ENCODE data around the gene SPTAN1. TPM values are rescaled to one million over a fixed set of nuclear protein-coding genes. Genes with fewer than 3 reads are reported as not detected.

Gene SPTAN1
- total RNA-seq, 1 experiment from 2014 or later, result 111 TPM

DNA sequence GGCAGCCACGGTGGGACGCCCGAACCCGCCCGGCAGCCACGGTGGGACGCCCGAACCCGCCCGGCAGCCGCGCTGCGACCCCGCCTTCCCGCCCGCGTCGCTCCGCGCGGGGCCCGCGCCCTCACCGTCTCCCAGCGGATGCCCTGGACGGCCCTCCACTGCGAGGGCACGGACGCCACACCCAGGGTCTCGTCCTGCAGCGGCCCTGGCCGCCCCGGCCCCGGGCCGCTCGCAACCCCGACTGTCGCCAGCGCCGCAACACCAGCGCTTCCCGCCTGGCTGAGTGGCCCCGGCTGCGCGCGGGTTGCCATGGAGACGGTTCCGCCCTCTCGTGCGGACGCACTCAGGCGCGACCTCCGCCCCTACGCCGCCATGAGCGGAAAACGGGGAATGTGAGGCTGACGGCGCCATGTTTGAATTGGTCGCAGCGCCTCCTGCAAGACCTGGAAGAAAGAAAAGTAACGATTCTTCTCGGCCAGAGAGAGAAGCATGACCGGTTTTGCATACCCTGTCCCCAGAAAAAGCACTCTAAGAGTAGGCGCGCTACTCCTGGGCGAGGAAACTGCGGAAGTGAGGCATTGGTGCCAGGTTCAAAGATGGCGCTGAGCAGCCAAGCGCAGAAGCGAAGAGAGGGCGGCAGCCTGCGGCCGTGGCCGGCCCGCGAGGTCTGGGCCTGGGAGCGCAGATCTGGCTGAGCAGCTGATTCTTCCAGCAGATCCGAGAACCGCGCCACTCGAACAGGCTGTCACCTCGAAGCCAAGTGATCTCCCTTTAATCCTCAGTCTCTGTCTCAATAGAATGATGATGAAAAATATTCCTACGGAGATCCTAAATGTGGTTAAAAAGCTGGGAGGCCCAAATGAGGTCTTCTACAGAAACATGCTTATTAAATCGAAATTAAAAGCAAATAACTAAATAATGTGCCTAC, 104.3 kb downstream of the SPTAN1 start, which contains the start of gene DYNC2I2:
TSS of gene DYNC2I2 (minus strand) at position 432 of the 928 bp plus-strand sequence. CDS start at position 311, 121 bp downstream.
- H3K4me3 ChIP-seq (replicated peaks in 1 of 2; ENCODE audit: low read depth in 1 of 2, low read length in 2 of 2), result peak within 1 kb of the TSS; percentile 75 to 83
- H3K4me2 ChIP-seq (ENCODE audit: low read length), result peak within 1 kb of the TSS; percentile 99
- peaks cover 6 to 35% of the 10 kb centered on the region in 2 experiments for H3K4me1 ChIP-seq (ENCODE audit: control insufficient read depth in 1 of 2, insufficient read depth in 2 of 2, low read length in 2 of 2)
- ATAC-seq, result peak; percentile 88
- peaks cover 39% of the 10 kb centered on the region for H3K79me2 ChIP-seq (ENCODE audit: insufficient read depth, low read length)
- peak within 1 kb of the TSS; percentile 18 for H2AFZ ChIP-seq (ENCODE audit: low read depth, low read length, poor library complexity, severe bottlenecking)
- DNase-seq (ENCODE audit: low read depth, low spot score), result peak; percentile 89
- BruUV-seq (replicated peaks), result no TSS peak
- intact Hi-C loops (cut with micrococcal nuclease), result no loop called here
- ChIA-PET POLR2A (interaction anchor here (1.0 to 1.2 kb wide), 3 partner anchors 10 to 28 kb away, joined by 3 to 5 read pairs (median 4); no protein-coding TSS in a partner anchor), CTCF (interaction anchor here (1.1 kb wide), 1 partner anchor 21 kb away, joined by 3 read pairs; no protein-coding TSS in a partner anchor), RAD21 (ENCODE audit: low non-redundant PET in 1 of 2, low total read pairs in 2 of 2, uncharacterized antibody in 2 of 2, unreplicated experiment in 2 of 2) (no interaction called here)
- H3K27me3 ChIP-seq (ENCODE audit: insufficient read depth, low read length), result no peaks in the 10 kb centered on the region
- no peaks in the 10 kb centered on the region; a peak in 1 of 4 replicates for H3K36me3 ChIP-seq (ENCODE audit: control insufficient read depth in 1 of 2, insufficient read depth in 2 of 2, low read length in 2 of 2)
- H3K27ac ChIP-seq (ENCODE audit: low read depth, low read length), result peak within 1 kb of the TSS; percentile 90
- no peaks in the 10 kb centered on the region for H4K20me1 ChIP-seq (ENCODE audit: insufficient read depth)
- no peaks in the 10 kb centered on the region for H3K9me2 ChIP-seq (ENCODE audit: insufficient read depth)
- H3K9ac ChIP-seq (ENCODE audit: low read length), result peak within 1 kb of the TSS; percentile 98
- H3K9me3 ChIP-seq (ENCODE audit: control insufficient read depth in 1 of 2, insufficient read depth in 1 of 2, low read depth in 1 of 2, low read length in 2 of 2), result no peaks in the 10 kb centered on the region
- TF ChIP-seq YY1 (IDR thresholded peaks at IDR 0.05; ENCODE audit: extremely low read depth, insufficient replicate concordance, low read depth, low read length), result peak; percentile 98
- no peak for TF ChIP-seq SIN3A (IDR thresholded peaks at IDR 0.05; ENCODE audit: low read depth)
- no peak for TF ChIP-seq JUND (IDR thresholded peaks at IDR 0.05)
- TF ChIP-seq POLR2A (IDR thresholded peaks at IDR 0.05; ENCODE audit: borderline replicate concordance, extremely low read depth, insufficient read depth, insufficient read length), result peak; percentile 70
- TF ChIP-seq FOSL1 (IDR thresholded peaks at IDR 0.05; ENCODE audit: low read depth), result no peak
- no peak for TF ChIP-seq RAD21 (IDR thresholded peaks at IDR 0.05; ENCODE audit: low read depth)
- TF ChIP-seq POLR2AphosphoS5 (IDR thresholded peaks at IDR 0.05; ENCODE audit: low read depth, low read length), result peak; percentile 80
- peak; percentile 59; the same call in 1 of the 2 replicates for TF ChIP-seq ZFX (IDR thresholded peaks at IDR 0.05)
- no peak for TF ChIP-seq REST (IDR thresholded peaks at IDR 0.05; ENCODE audit: low read depth)
- TF ChIP-seq, protein P1, sequence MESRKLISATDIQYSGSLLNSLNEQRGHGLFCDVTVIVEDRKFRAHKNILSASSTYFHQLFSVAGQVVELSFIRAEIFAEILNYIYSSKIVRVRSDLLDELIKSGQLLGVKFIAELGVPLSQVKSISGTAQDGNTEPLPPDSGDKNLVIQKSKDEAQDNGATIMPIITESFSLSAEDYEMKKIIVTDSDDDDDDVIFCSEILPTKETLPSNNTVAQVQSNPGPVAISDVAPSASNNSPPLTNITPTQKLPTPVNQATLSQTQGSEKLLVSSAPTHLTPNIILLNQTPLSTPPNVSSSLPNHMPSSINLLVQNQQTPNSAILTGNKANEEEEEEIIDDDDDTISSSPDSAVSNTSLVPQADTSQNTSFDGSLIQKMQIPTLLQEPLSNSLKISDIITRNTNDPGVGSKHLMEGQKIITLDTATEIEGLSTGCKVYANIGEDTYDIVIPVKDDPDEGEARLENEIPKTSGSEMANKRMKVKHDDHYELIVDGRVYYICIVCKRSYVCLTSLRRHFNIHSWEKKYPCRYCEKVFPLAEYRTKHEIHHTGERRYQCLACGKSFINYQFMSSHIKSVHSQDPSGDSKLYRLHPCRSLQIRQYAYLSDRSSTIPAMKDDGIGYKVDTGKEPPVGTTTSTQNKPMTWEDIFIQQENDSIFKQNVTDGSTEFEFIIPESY (IDR thresholded peaks at IDR 0.05; ENCODE audit: extremely low read depth, insufficient replicate concordance, low read length), result no peak
- no peak for TF ChIP-seq TCF7L2 (IDR thresholded peaks at IDR 0.05; ENCODE audit: borderline replicate concordance, extremely low read depth, insufficient read depth, insufficient read length)
- no peak for TF ChIP-seq EZH2phosphoT487 (IDR thresholded peaks at IDR 0.05; ENCODE audit: borderline replicate concordance)
- no peak for TF ChIP-seq ATF3 (IDR thresholded peaks at IDR 0.05)
- TF ChIP-seq SRF (IDR thresholded peaks at IDR 0.05; ENCODE audit: low read depth), result no peak
- TF ChIP-seq SP1 (IDR thresholded peaks at IDR 0.05; ENCODE audit: low read depth), result no peak
- TF ChIP-seq CEBPB (IDR thresholded peaks at IDR 0.05; ENCODE audit: low read depth), result no peak
- no peak for TF ChIP-seq EZH2 (IDR thresholded peaks at IDR 0.05)
- TF ChIP-seq EGR1 (IDR thresholded peaks at IDR 0.05; ENCODE audit: low read depth), result no peak
- no peak for TF ChIP-seq MAX (IDR thresholded peaks at IDR 0.05)
- no peak for TF ChIP-seq CBX3 (IDR thresholded peaks at IDR 0.05; ENCODE audit: low read depth)
- TF ChIP-seq ELF1 (IDR thresholded peaks at IDR 0.05; ENCODE audit: borderline replicate concordance, low read depth), result no peak
